Activated T-helper 9 cell treated with anti-CD3 and anti-CD28 coated beads, Interleukin-2, amount 50 U/mL, for 16 hours (primary cell): ENCODE data around the gene MAP3K4.

Source experiments
- DNase-seq: peaks from one replicate; pipeline ENCODE4 v3.0.0-alpha.2; 2020; ENCODE audit warnings: low read depth

Gene MAP3K4

DNA sequence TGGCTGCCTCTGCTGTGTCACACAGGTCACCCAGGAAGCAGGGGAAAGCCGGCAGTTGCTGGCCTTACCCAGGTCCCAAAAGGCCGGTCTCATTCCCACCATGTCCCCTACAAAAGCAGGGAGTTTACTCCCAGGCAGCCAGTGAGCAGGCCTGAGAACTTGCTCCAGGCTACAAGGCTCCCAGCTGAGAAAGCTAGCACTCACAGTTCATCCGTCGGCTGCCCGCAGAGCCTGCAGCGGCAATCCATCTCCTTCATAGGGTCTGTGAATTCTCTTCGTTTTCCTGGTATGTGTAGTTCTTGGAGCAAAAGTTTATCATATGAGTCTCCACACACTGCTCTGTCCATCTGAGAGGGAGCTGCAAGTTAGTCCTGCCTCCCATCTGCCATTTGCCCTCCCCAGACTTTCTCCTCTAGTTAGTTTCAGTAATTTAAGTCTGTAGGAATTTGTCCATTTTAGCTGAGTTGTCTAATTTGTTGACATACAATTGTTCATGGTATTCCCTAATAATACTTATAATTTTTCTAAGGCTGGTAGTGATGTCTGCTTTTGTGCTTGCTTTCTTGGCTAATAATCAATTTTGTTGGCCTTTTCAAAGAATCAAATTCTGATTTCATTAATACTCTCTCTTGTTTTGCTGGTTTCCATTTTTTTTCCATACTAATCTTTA is 135.6 kb downstream of the MAP3K4 start:
- DNase-seq: no peak

DNA sequence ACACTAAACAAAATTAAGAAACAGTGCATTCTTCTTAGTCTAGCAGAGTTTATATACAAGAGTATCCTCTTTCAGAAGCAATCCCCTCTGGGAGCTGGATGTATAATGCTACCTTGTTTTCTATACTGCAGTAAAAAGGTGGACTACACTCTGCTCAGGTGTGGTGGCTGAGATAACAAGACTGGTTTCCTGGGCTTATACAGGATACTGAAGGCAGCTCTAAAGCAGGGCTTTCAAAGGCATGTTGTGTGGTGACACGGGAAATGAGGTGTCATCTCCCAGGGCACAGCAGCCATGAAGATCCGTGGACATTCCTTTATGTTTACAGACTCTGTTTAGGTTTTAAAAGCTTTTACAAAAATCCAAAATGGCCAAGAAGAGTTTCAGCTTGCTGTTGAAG is 136.7 kb downstream of the MAP3K4 start:
- DNase-seq: no peak

DNA sequence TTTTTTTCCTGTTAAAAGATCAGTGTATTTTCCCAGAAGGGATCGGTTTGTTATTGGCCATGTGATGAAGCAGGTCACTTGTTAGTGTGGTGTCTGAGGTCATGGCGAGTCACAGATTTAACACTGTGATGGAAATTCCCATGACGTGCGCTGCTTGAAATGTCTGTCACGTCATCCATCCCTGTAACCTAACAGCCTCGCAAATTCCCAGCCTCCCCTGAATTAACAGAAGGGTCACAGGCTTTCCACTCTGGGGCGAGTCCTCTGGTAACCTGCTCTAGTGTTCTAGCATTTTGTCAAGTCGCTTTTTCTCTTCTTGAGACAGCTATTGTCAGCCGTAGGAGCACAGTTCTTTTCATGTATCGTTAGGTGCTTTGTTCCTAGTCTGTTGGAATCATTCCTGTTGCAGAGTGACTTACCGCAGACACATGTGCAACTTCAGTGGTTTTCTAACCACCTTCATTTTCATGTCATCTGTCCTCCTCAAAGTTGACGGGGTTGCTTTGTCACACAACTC is 137.2 kb downstream of the MAP3K4 start:
- peak; percentile 41 for DNase-seq

GRCh38 chr6:161130541-161130940 is 139.0 kb downstream of the MAP3K4 start:
- DNase-seq: no peak

- DNase-seq: no peak
Observed at GRCh38 chr6:161130967-161131766, 139.6 kb downstream of the MAP3K4 start.

- no peak for DNase-seq
Observed at GRCh38 chr6:161132384-161132783, 140.8 kb downstream of the MAP3K4 start.

- no peak for DNase-seq
Observed at GRCh38 chr6:161133963-161134362, 142.4 kb downstream of the MAP3K4 start.

DNA sequence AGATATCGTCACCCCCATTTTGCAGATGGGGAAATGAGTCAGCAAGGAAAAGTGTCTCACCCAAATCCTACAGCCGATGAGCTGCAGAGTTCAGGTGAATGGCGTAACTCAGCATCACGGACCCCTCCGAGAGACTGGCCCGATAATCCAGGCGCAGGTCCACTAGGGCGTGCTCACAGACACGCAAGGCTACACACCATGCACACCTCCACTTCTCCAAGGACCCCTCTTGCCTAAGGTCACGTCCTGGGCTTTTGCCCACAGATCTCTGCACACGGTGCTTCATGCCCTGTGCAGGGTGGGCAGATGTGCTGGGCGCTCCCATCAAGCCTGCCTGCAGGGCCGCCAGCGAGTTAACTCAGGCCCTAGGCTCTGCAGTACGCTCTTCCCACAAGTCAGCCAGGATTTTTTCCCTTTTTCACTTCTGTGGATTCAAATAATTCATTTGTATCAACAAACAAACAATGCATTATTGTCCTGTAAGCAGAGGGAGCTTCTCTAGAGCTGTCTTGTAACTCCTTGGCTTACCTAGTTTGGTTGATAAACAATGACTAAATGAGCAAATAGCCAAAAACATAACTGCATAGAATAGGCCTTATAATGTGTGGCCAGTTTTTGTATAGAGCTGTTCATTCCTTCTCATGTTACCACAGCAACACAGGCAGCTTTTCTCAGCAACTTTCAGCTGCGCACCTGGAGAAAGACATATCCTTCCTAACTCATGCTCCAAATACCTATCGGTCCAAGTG is 143.2 kb downstream of the MAP3K4 start:
- DNase-seq: no peak

DNA sequence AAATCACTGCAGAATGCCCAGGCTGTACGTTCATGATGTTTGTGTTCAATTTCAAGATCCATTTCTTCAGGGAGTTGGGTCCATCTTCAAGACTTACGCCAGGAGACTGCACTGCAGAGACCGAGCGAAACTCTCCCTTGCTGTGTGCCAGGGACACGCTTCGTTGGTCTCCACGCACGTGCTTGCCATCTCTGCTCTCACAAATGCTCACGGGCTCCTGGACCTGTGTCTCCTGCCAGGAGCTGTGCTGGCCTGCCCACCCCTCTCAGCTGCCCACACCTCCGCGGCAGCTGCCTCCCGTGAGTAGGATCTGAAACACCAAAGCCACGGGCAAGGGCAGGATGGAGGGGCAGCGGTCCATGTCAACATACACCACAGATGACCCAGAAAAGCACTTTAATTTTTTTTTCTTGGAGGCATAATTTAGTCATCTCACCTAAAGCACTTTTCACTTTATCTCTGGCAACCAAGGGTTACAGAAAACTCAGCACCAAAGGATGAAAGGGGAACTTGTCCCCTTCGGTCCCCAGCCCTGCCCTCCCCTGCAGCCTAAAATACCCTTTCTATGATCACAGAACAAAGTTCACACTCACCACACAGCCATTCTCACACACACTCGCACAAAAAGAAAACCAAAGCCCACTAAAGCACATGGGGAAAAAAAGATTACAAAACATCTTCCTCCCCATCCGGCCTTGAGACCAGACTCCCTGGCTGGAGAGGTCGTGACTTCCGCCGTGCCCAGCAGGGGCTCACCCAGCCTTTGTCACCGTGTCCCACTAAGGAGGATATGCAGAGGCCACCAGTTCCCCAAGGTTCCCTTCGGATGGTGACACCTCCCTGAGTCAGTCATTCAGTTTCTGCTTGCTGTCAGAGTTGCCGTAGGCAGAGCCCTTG is 144.4 kb downstream of the MAP3K4 start:
- no peak for DNase-seq

DNA sequence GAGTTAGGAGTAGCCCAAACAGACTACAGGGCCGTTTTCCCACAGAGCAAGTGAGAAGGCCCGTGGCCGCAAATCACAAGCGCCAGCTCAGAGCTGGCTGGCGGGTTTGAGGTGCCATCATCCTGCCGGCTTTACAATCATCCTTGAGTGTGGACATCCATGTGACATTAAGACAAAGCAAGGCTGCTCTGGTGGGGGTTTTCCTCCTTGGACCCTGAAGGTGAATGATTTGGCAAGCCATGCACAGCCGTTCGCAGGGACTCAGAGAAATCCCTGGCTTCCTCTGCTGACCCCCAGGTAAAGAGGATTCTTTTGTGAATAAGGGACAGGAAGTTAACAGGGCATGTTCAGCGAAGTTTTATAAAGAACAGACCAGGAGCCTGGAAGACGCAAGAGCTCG is 145.1 kb downstream of the MAP3K4 start:
- DNase-seq: no peak

DNA sequence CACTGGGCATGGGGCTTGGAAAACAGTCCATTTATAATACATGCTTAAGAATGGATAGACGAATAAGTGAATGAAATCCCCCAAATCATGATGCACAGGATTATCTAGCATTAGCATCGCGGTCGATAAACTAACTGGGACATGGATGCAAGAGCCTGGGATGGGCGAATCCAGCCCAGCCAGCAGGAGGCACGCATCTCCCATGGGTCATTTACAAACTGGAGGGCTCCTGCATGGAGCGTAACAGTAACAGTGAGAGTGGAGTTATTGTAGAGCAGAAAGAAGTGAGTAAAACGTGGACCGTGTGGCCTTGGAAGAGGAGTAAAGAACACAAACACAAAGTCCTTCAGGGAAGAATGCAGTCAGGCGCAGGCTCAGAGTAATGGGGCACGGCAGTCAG is 145.8 kb downstream of the MAP3K4 start:
- DNase-seq: no peak

GRCh38 chr6:161137839-161138542 is 146.4 kb downstream of the MAP3K4 start:
- DNase-seq: no peak

GRCh38 chr6:161138543-161139303 is 147.2 kb downstream of the MAP3K4 start:
- DNase-seq: no peak

GRCh38 chr6:161139304-161139765 is 147.8 kb downstream of the MAP3K4 start:
- no peak for DNase-seq

GRCh38 chr6:161139766-161140553 is 148.4 kb downstream of the MAP3K4 start:
- DNase-seq: no peak

GRCh38 chr6:161140554-161140875 is 148.9 kb downstream of the MAP3K4 start:
- no peak for DNase-seq

- no peak for DNase-seq
Observed at GRCh38 chr6:161141173-161141572, 149.6 kb downstream of the MAP3K4 start.

- no peak for DNase-seq
Observed at GRCh38 chr6:161142957-161143296, 151.4 kb downstream of the MAP3K4 start.

- DNase-seq: no peak
Observed at GRCh38 chr6:161143663-161144430, 152.3 kb downstream of the MAP3K4 start.
